ENCODE results near the gene C1orf122. TPM values are rescaled to one million over a fixed set of nuclear protein-coding genes. Genes with fewer than 3 reads are reported as not detected.

Gene C1orf122
- total RNA-seq, 2 experiments from 2014 or later = 10.9 to 13.2 TPM

DNA sequence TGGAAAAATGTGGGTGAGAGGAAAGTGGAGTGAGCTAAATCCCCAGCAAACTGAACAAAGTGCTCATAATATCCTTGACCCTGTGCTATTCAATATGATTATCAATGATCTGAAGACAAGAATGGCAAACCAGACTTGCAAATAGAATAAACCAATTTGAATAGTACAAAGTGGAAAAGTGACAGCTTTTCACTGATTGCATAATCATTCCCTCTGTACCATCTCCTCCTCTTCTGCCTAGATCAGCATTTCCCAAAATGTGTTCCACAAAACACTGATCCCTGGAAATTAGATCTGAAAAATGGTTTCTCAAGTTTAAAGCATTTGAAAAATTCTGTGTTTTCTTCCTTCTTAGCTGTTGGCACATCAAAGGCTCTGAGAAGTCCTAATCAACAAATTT is 43.7 kb downstream of the C1orf122 start:
- Histone ChIP-seq H3K9me3 (ENCODE audit: control insufficient read depth in 1 of 2, insufficient read depth in 1 of 2, low read length in 2 of 2) (no peaks in the 10 kb centered on the region), H3K4me3 (ENCODE audit: low read length) (no peak overlapping the region), H3K36me3 (ENCODE audit: insufficient read depth, low read length) (peaks cover 33% of the 10 kb centered on the region), H3K27ac (ENCODE audit: low read depth in 1 of 2, low read length in 2 of 2) (no peak overlapping the region), H3K4me1 (ENCODE audit: insufficient read depth, low read length) (peaks cover 31% of the 10 kb centered on the region), H3K27me3 (ENCODE audit: control insufficient read depth in 1 of 2, insufficient read depth in 2 of 2, low read length in 2 of 2) (no peaks in the 10 kb centered on the region)
- H3K27ac Mint-ChIP-seq = no peak overlapping the region
- peaks cover 52% of the 10 kb centered on the region for H3K4me1 Mint-ChIP-seq (ENCODE audit: low read depth)
- no peaks in the 10 kb centered on the region for H3K9me3 Mint-ChIP-seq
- ChIA-PET CTCF (no interaction called here), POLR2A (interaction anchor here (2.5 kb wide), 1 partner anchor 8 kb away, joined by 9 read pairs; the partner anchor contains the start of gene MTF1)
- peaks cover 44% of the 10 kb centered on the region for H3K36me3 Mint-ChIP-seq (ENCODE audit: low read depth)
- H3K27me3 Mint-ChIP-seq = no peaks in the 10 kb centered on the region
- H3K4me3 Mint-ChIP-seq = no peak overlapping the region
- intact Hi-C loops (cut with DNase I, micrococcal nuclease) = no loop called here
- ATAC-seq (ENCODE audit: poor library complexity) = no peak
- no peak for TF ChIP-seq CTCF (IDR thresholded peaks at IDR 0.05)
- DNase-seq = no peak

- DNase-seq = peak in 3 of 14 experiments; percentile 11 to 37 (median 31)
- peak overlapping the region in 1 of 2 donors; percentile 22 for H3K27ac ChIP-seq (ENCODE audit: low read depth in 1 of 2, low read length in 2 of 2)
These were observed 44.2 kb downstream of the C1orf122 start for GRCh38 chr1:37851782-37852210.

DNA sequence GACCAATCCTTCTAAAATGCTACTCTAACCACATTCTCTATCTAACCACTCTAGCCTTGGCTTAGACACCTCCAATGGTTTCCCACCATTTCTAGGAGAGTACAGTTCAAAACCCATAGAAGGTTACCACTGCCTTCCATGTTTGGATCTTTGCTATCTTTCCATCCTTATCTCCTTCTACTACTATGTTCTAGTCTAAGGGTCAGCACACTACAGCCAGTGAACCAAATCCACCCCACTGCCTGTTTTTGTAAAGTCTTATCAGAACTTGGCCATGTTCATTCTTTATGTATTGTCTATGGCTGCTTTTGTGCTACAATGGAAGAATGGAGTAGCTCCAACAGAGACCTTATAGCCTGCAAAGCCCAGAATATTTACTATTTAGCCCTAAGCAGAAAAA is 45.6 kb downstream of the C1orf122 start:
- ChIA-PET CTCF (no interaction called here), POLR2A (no interaction called here)
- intact Hi-C loops (cut with DNase I, micrococcal nuclease) = no loop called here
- no peak for ATAC-seq (ENCODE audit: poor library complexity)
- H3K36me3 Mint-ChIP-seq (ENCODE audit: low read depth) = peaks cover 47% of the 10 kb centered on the region
- no peak for DNase-seq
- peaks cover 55% of the 10 kb centered on the region for H3K4me1 Mint-ChIP-seq (ENCODE audit: low read depth)
- H3K27me3 Mint-ChIP-seq = no peaks in the 10 kb centered on the region
- peak overlapping the region; percentile 40 for H3K27ac Mint-ChIP-seq
- H3K27ac ChIP-seq (ENCODE audit: low read depth in 1 of 2, low read length in 2 of 2) = no peak overlapping the region
- no peak for TF ChIP-seq CTCF (IDR thresholded peaks at IDR 0.05)
- peaks cover 22% of the 10 kb centered on the region for H3K4me1 ChIP-seq (ENCODE audit: insufficient read depth, low read length)
- H3K9me3 Mint-ChIP-seq = no peaks in the 10 kb centered on the region
- no peaks in the 10 kb centered on the region for H3K9me3 ChIP-seq (ENCODE audit: control insufficient read depth in 1 of 2, insufficient read depth in 1 of 2, low read length in 2 of 2)
- no peak overlapping the region for H3K4me3 ChIP-seq (ENCODE audit: low read length)
- peak overlapping the region; percentile 0 for H3K4me3 Mint-ChIP-seq
- H3K27me3 ChIP-seq (ENCODE audit: control insufficient read depth in 1 of 2, insufficient read depth in 2 of 2, low read length in 2 of 2) = no peaks in the 10 kb centered on the region
- H3K36me3 ChIP-seq (ENCODE audit: insufficient read depth, low read length) = peaks cover 37% of the 10 kb centered on the region

More at GRCh38 chr1:37851782-37852210, 44.2 kb downstream of the C1orf122 start:
- peaks cover 30% of the 10 kb centered on the region for H3K4me1 ChIP-seq (ENCODE audit: insufficient read depth, low read length)
- H3K36me3 Mint-ChIP-seq (ENCODE audit: low read depth) = peaks cover 43% of the 10 kb centered on the region
- TF ChIP-seq CTCF (IDR thresholded peaks at IDR 0.05) = no peak
- no peak overlapping the region for H3K4me3 ChIP-seq (ENCODE audit: low read length)
- CTCF ChIA-PET = no interaction called here
- H3K27ac Mint-ChIP-seq = no peak overlapping the region
- peaks cover 49% of the 10 kb centered on the region for H3K4me1 Mint-ChIP-seq (ENCODE audit: low read depth)
- intact Hi-C loops (cut with DNase I, micrococcal nuclease) = no loop called here
- no peaks in the 10 kb centered on the region for H3K9me3 Mint-ChIP-seq
- POLR2A ChIA-PET = no interaction called here
- no peak overlapping the region for H3K4me3 Mint-ChIP-seq
- H3K9me3 ChIP-seq (ENCODE audit: control insufficient read depth in 1 of 2, insufficient read depth in 1 of 2, low read length in 2 of 2) = no peaks in the 10 kb centered on the region
- ATAC-seq (ENCODE audit: poor library complexity) = peak; percentile 44
- no peaks in the 10 kb centered on the region for H3K27me3 ChIP-seq (ENCODE audit: control insufficient read depth in 1 of 2, insufficient read depth in 2 of 2, low read length in 2 of 2)
- peaks cover 37% of the 10 kb centered on the region for H3K36me3 ChIP-seq (ENCODE audit: insufficient read depth, low read length)
- no peaks in the 10 kb centered on the region for H3K27me3 Mint-ChIP-seq

All from CD4-positive, alpha-beta T cell (primary cell).